IMR-90 (cell line): ENCODE results near the gene EMC9. TPM values are rescaled to one million over a fixed set of nuclear protein-coding genes. Genes with fewer than 3 reads are reported as not detected.
A peak's percentile ranks its signal among the peaks of the same experiment; 100 is the strongest.

Experiments
- ATAC-seq: fragments of 200-7000 bp; cut with Tn5 transposase; 2 replicates; pipeline ENCODE4 v1.9.1; 2020; ENCODE audit warnings: low read depth, mild to moderate bottlenecking, moderate library complexity
- BruUV-seq: library from RNA; stranded (reverse); fragments of 400-500 nt; replicated peaks from 2 replicates; lab custom pipeline; 2021; lab: Mats Ljungman, UMichigan
- CTCF ChIA-PET: fragments of 300-600 bp; formaldehyde crosslinking; extraction: SDS; loops from one replicate; lab custom pipeline; 2021; ENCODE audit warnings: antibody characterized with exemption; lab: Yijun Ruan, JAX
- POLR2A ChIA-PET: fragments of 300-600 bp; sonication (Branson Sonifier 250); formaldehyde crosslinking; loops from one replicate; lab custom pipeline; 2022; ENCODE audit warnings: antibody characterized with exemption; ENCODE audit not compliant: unreplicated experiment; lab: Charles Lee
- DNase-seq: peaks from one replicate; pipeline ENCODE4 v3.0.0; 2013
- H2AFZ ChIP-seq: replicated peaks from 2 replicates; pipeline ENCODE3; 2013; ENCODE audit warnings: low read length, mild to moderate bottlenecking; ENCODE audit not compliant: poor library complexity
- H2AK5ac ChIP-seq: 2 replicates; pipeline ENCODE4 v1.6.1; 2013; ENCODE audit warnings: low read depth, low read length, inconsistent platforms
- H2AK9ac ChIP-seq: replicated peaks from 2 replicates; pipeline ENCODE3; 2013; ENCODE audit warnings: mild to moderate bottlenecking, low read depth, low read length, moderate library complexity; ENCODE audit not compliant: poor library complexity
- H2BK120ac ChIP-seq: 2 replicates; pipeline ENCODE4 v1.6.1; 2013; ENCODE audit warnings: low read depth, low read length, inconsistent platforms
- H2BK15ac ChIP-seq: 3 replicates; pipeline ENCODE4 v1.6.1; 2013; ENCODE audit warnings: low read depth, low read length, inconsistent platforms
- H2BK20ac ChIP-seq: 2 replicates; pipeline ENCODE4 v1.6.1; 2013; ENCODE audit warnings: low read depth, mild to moderate bottlenecking, inconsistent platforms, low read length, moderate library complexity
- H2BK5ac ChIP-seq: 2 replicates; pipeline ENCODE4 v1.6.1; 2013; ENCODE audit warnings: mild to moderate bottlenecking, low read depth, low read length, inconsistent platforms; ENCODE audit not compliant: poor library complexity, severe bottlenecking
- H3K14ac ChIP-seq: replicated peaks from 2 replicates; pipeline ENCODE4 v1.6.1; 2013; ENCODE audit warnings: low read depth, low read length, inconsistent platforms
- H3K18ac ChIP-seq: 2 replicates; pipeline ENCODE4 v1.6.1; 2013; ENCODE audit warnings: low read depth, low read length, control low read depth
- H3K23ac ChIP-seq: 2 replicates; pipeline ENCODE4 v1.6.1; 2013; ENCODE audit warnings: low read depth, low read length, inconsistent platforms
- H3K27ac ChIP-seq: 2 replicates; pipeline ENCODE4 v1.5.1; 2013; ENCODE audit warnings: mild to moderate bottlenecking, control low read depth, low read length; ENCODE audit not compliant: insufficient read depth
- H3K27me3 ChIP-seq: 2 replicates; pipeline ENCODE4 v1.6.1; 2013; ENCODE audit warnings: low read length; ENCODE audit not compliant: control insufficient read depth, insufficient read depth
- H3K36me3 ChIP-seq: 2 replicates; pipeline ENCODE4 v1.6.1; 2013; ENCODE audit warnings: low read length, mixed read lengths; ENCODE audit not compliant: control insufficient read depth, insufficient read depth
- H3K4ac ChIP-seq: 2 replicates; pipeline ENCODE4 v1.6.1; 2013; ENCODE audit warnings: low read depth, low read length, inconsistent platforms
- H3K4me1 ChIP-seq: 2 replicates; pipeline ENCODE4 v1.6.1; 2013; ENCODE audit warnings: low read length, mixed read lengths; ENCODE audit not compliant: control insufficient read depth, insufficient read depth
- H3K4me2 ChIP-seq: 2 replicates; pipeline ENCODE4 v1.6.1; 2013; ENCODE audit warnings: low read depth, mild to moderate bottlenecking, control low read depth, low read length, moderate library complexity
- H3K4me3 ChIP-seq: 2 replicates; pipeline ENCODE4 v1.5.1; 2013; ENCODE audit warnings: low read depth, mild to moderate bottlenecking, control low read depth, low read length, moderate library complexity; ENCODE audit not compliant: insufficient read depth
- H3K56ac ChIP-seq: 2 replicates; pipeline ENCODE4 v1.6.1; 2013; ENCODE audit warnings: low read length, inconsistent platforms; ENCODE audit not compliant: insufficient read depth; ENCODE audit errors: extremely low read depth
- H3K79me1 ChIP-seq, 2 experiments: 2 replicates each; pipeline ENCODE4 v1.6.1; 2013; ENCODE audit warnings: low read length in 2 of 2, inconsistent platforms in 1 of 2, low read depth in 1 of 2
- H3K9ac ChIP-seq: 2 replicates; pipeline ENCODE4 v1.6.1; 2013; ENCODE audit warnings: low read depth, low read length, control low read depth
- H3K9me1 ChIP-seq: 2 replicates; pipeline ENCODE4 v1.6.1; 2013; ENCODE audit warnings: low read length, inconsistent platforms; ENCODE audit not compliant: insufficient read depth
- H3K9me3 ChIP-seq: 2 replicates; pipeline ENCODE4 v1.6.1; 2013; ENCODE audit warnings: low read length; ENCODE audit not compliant: control insufficient read depth, insufficient read depth
- H4K20me1 ChIP-seq: 2 replicates; pipeline ENCODE4 v1.6.1; 2013; ENCODE audit warnings: low read length, inconsistent platforms; ENCODE audit not compliant: insufficient read depth
- H4K5ac ChIP-seq: 2 replicates; pipeline ENCODE4 v1.6.1; 2013; ENCODE audit warnings: mild to moderate bottlenecking, low read depth, low read length, control low read depth
- H4K8ac ChIP-seq, 2 experiments: 2 replicates each; pipeline ENCODE4 v1.6.1; 2013; ENCODE audit warnings: low read depth in 2 of 2, low read length in 2 of 2, control low read depth in 1 of 2, inconsistent platforms in 1 of 2
- H4K91ac ChIP-seq: 2 replicates; pipeline ENCODE4 v1.6.1; 2013; ENCODE audit warnings: low read depth, low read length, inconsistent platforms; ENCODE audit not compliant: insufficient read depth
- MXI1 ChIP-seq: IDR thresholded peaks from 2 replicates; pipeline ENCODE4 v1.6.1; 2012; ENCODE audit warnings: low read depth, mild to moderate bottlenecking, low read length, moderate library complexity, borderline replicate concordance
- WGBS, 2 experiments: methylation state at CpG; one replicate each; pipeline versions ENCODE4 v1.1.5 to v1.1.7; 2013; ENCODE audit warnings: missing lambda C conversion rate in 2 of 2; ENCODE audit not compliant: insufficient read length in 1 of 2; ENCODE audit errors: extremely low coverage in 2 of 2; 5-methylcytosine and 5-hydroxymethylcytosine counted together
- dilution Hi-C: fragments of 300-500 bp; cut with HindIII; formaldehyde crosslinking; loops from one replicate; pipeline ENCODE4 v1.14.3; 2018; ENCODE audit warnings: low sequenced_read_pairs; ENCODE audit not compliant: unreplicated experiment
- in situ Hi-C: fragments of 300-500 bp; cut with MboI; formaldehyde crosslinking; loops from 3 replicates; pipeline ENCODE4 v1.14.3; 2019; ENCODE audit warnings: low sequenced_read_pairs, inconsistent platforms, mixed read lengths
- intact Hi-C: fragments of 100-400 bp; cut with micrococcal nuclease; formaldehyde crosslinking; loops from 2 replicates; pipeline ENCODE4 v1.10.0; 2022
- polyA plus RNA-seq, 3 experiments: library from polyadenylated mRNA; depleted of rRNA; stranded (reverse); fragments of >200 nt; gene quantifications; 2 replicates each; pipeline ENCODE4 v1.2.3, GENCODE V29; 2012; ENCODE audit warnings: low replicate concordance in 1 of 3
- total RNA-seq: library from RNA; depleted of rRNA; stranded (reverse); fragments of >200 nt; gene quantifications from 2 replicates; pipeline ENCODE4 v1.2.3, GENCODE V29; 2012
- TF ChIP-seq, protein P1 (sequence below): fragments of 150-350 bp; IDR thresholded peaks from 2 replicates; pipeline ENCODE4 v1.6.1; 2017; ENCODE audit warnings: mild to moderate bottlenecking, antibody characterized with exemption, low read length, low read depth

EMC9 gene
- total and polyA plus RNA-seq, 2 of the 4 experiments (the other 2 are of a cell fraction): 15.1 to 19.2 TPM

DNA sequence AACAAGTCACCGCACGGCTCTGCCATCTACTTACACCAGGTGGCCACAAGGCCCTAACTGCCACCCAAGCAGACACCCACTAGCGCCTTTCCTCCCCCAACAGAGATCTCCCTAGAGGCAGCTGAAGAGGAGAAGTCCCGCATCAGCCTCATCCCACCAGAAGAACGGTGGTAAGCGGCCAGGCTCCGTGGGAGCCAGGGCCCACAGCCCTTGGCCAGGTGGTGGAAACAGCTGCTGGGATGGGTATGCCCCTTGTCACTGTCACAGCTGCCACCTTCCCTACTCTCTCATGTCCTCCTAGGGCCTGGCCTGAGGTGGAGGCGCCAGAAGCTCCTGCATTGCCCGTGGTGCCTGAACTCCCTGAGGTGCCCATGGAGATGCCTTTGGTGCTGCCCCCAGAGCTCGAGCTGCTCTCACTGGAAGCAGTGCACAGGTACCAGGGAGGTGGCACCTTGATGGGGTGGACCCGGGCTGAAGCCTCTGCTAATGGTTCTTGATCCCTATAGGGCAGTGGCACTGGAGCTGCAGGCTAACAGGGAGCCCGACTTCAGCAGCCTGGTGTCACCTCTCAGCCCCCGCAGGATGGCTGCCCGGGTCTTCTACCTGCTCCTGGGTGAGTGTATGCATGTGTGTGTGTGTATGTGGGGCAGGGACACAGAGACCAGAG lies 38.0 kb upstream of the EMC9 start:
- no TSS peak for BruUV-seq
- Histone ChIP-seq H2BK20ac (no peak overlapping the region), H3K4me2 (no peak overlapping the region), H4K91ac (no peak overlapping the region), H3K9me3 (no peaks in the 10 kb centered on the region), H4K8ac (no peak overlapping the region), H3K36me3 (peaks cover 67% of the 10 kb centered on the region), H3K27ac (peak overlapping the region; percentile 22; the same call in 1 of the 2 replicates), H2BK120ac (no peak overlapping the region), H4K5ac (no peak overlapping the region), H3K9ac (no peak overlapping the region), H3K4ac (no peak overlapping the region), H3K56ac (no peak overlapping the region), H3K4me3 (no peak overlapping the region), H2AFZ (peak overlapping the region; percentile 8), H3K9me1 (no peaks in the 10 kb centered on the region), H3K14ac (no peak overlapping the region), H2AK9ac (peak overlapping the region; percentile 51), H3K23ac (no peak overlapping the region), H3K4me1 (peaks cover 2% of the 10 kb centered on the region; the same call in 1 of the 2 replicates), H3K27me3 (no peaks in the 10 kb centered on the region), H4K20me1 (no peaks in the 10 kb centered on the region), H3K18ac (no peak overlapping the region), H3K79me1 (no peaks in the 10 kb centered on the region; a peak in 1 of 4 replicates), H2BK15ac (no peak overlapping the region), H2AK5ac (no peak overlapping the region), H2BK5ac (no peak overlapping the region)
- ChIA-PET POLR2A (no interaction called here), CTCF (interaction anchor here (1.1 kb wide), 1 partner anchor 10 kb away, joined by 5 read pairs; no protein-coding TSS in a partner anchor)
- no peak for TF ChIP-seq MXI1
- TF ChIP-seq, protein P1, sequence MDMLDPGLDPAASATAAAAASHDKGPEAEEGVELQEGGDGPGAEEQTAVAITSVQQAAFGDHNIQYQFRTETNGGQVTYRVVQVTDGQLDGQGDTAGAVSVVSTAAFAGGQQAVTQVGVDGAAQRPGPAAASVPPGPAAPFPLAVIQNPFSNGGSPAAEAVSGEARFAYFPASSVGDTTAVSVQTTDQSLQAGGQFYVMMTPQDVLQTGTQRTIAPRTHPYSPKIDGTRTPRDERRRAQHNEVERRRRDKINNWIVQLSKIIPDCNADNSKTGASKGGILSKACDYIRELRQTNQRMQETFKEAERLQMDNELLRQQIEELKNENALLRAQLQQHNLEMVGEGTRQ: no peak
- intact Hi-C loops: no loop called here
- ATAC-seq (no peak; the same call in 1 of the 2 replicates), DNase-seq (no peak)
- WGBS, 2 experiments: 76% methylated on average over 4 of the region's 14 CpGs; no CpG with 5 or more reads in 1 of the 2 experiments
- dilution Hi-C loops: no loop called here
- in situ Hi-C loops: no loop called here
